Parathyroid adenoma (tissue), 2 donors: ENCODE data around the gene PPP1R1C.

Source experiments
- H2AFZ ChIP-seq: fragments of 300-600 bp; sonication (generic); one replicate; pipeline ENCODE4 v1.7.0; 2017; ENCODE audit warnings: antibody characterized with exemption, mild to moderate bottlenecking
- H3K27ac ChIP-seq: fragments of 300-600 bp; sonication (generic); one replicate; pipeline ENCODE4 v1.7.0; 2017
- H3K27me3 ChIP-seq: fragments of 300-600 bp; sonication (generic); one replicate; pipeline ENCODE4 v1.7.0; 2017; ENCODE audit warnings: low read length; ENCODE audit not compliant: control insufficient read depth, insufficient read depth
- H3K36me3 ChIP-seq: fragments of 300-600 bp; sonication (generic); one replicate; pipeline ENCODE4 v1.7.0; 2017; ENCODE audit warnings: low read length; ENCODE audit not compliant: control insufficient read depth, insufficient read depth
- H3K4me1 ChIP-seq: fragments of 300-600 bp; sonication (generic); one replicate; pipeline ENCODE4 v1.7.0; 2017; ENCODE audit warnings: control low read depth
- H3K4me2 ChIP-seq: fragments of 300-600 bp; sonication (generic); one replicate; pipeline ENCODE4 v1.7.0; 2017; ENCODE audit warnings: low read length
- H3K4me3 ChIP-seq: fragments of 300-600 bp; sonication (generic); one replicate; pipeline ENCODE4 v1.7.0; 2017; ENCODE audit warnings: low read depth, low read length
- H3K79me2 ChIP-seq: fragments of 300-600 bp; sonication (generic); one replicate; pipeline ENCODE4 v1.7.0; 2017; ENCODE audit warnings: control low read depth
- H3K9ac ChIP-seq: fragments of 300-600 bp; sonication (generic); one replicate; pipeline ENCODE4 v1.7.0; 2017; ENCODE audit warnings: mild to moderate bottlenecking
- H3K9me3 ChIP-seq: fragments of 300-600 bp; sonication (generic); one replicate; pipeline ENCODE4 v1.7.0; 2017; ENCODE audit warnings: low read length; ENCODE audit not compliant: control insufficient read depth
- CTCF ChIP-seq: fragments of 300-600 bp; sonication (generic); IDR thresholded peaks from one replicate; pipeline ENCODE4 v1.7.0; 2017; ENCODE audit warnings: antibody characterized with exemption, mild to moderate bottlenecking
- donor health status: primary hyperparathyroidism.

The PPP1R1C gene

GRCh38 chr2:182073613-182074012 is 88.0 kb downstream of the PPP1R1C start:
- H3K4me3 ChIP-seq, result no peak overlapping the region
- H3K9me3 ChIP-seq, result no peaks in the 10 kb centered on the region
- no peak overlapping the region for H3K4me2 ChIP-seq
- TF ChIP-seq CTCF, result no peak
- no peaks in the 10 kb centered on the region for H3K27me3 ChIP-seq
- H3K27ac ChIP-seq, result no peak overlapping the region
- no peaks in the 10 kb centered on the region for H3K36me3 ChIP-seq
- no peak overlapping the region for H3K9ac ChIP-seq
- no peaks in the 10 kb centered on the region for H3K4me1 ChIP-seq
- H2AFZ ChIP-seq, result no peak overlapping the region
- H3K79me2 ChIP-seq, result no peaks in the 10 kb centered on the region

GRCh38 chr2:182077023-182077422 is 91.4 kb downstream of the PPP1R1C start:
- Histone ChIP-seq H3K9ac (no peak overlapping the region), H3K27ac (no peak overlapping the region)

GRCh38 chr2:182077448-182078142 is 91.9 kb downstream of the PPP1R1C start:
- no peaks in the 10 kb centered on the region for H3K27me3 ChIP-seq
- H3K27ac ChIP-seq, result no peak overlapping the region
- peak; percentile 39 for TF ChIP-seq CTCF
- no peak overlapping the region for H3K9ac ChIP-seq
- H3K36me3 ChIP-seq, result no peaks in the 10 kb centered on the region
- H2AFZ ChIP-seq, result no peak overlapping the region
- no peak overlapping the region for H3K4me2 ChIP-seq
- H3K9me3 ChIP-seq, result no peaks in the 10 kb centered on the region
- no peak overlapping the region for H3K4me3 ChIP-seq
- no peaks in the 10 kb centered on the region for H3K4me1 ChIP-seq
- no peaks in the 10 kb centered on the region for H3K79me2 ChIP-seq

More at GRCh38 chr2:182077023-182077422, 91.4 kb downstream of the PPP1R1C start:
- Histone ChIP-seq H3K36me3 (no peaks in the 10 kb centered on the region), H3K9me3 (no peaks in the 10 kb centered on the region), H3K27me3 (no peaks in the 10 kb centered on the region), H3K4me2 (no peak overlapping the region), H3K4me3 (no peak overlapping the region), H3K4me1 (no peaks in the 10 kb centered on the region), H2AFZ (no peak overlapping the region), H3K79me2 (no peaks in the 10 kb centered on the region)
- TF ChIP-seq CTCF, result no peak

GRCh38 chr2:182078988-182079602 is 93.4 kb downstream of the PPP1R1C start:
- no peak overlapping the region for H3K4me3 ChIP-seq
- H3K79me2 ChIP-seq, result no peaks in the 10 kb centered on the region
- H3K27me3 ChIP-seq, result no peaks in the 10 kb centered on the region
- no peaks in the 10 kb centered on the region for H3K9me3 ChIP-seq
- H3K36me3 ChIP-seq, result no peaks in the 10 kb centered on the region
- no peak overlapping the region for H2AFZ ChIP-seq
- H3K27ac ChIP-seq, result no peak overlapping the region
- H3K4me2 ChIP-seq, result no peak overlapping the region
- no peak overlapping the region for H3K9ac ChIP-seq
- H3K4me1 ChIP-seq, result no peaks in the 10 kb centered on the region
- TF ChIP-seq CTCF, result no peak

GRCh38 chr2:182080493-182080892 is 94.8 kb downstream of the PPP1R1C start:
- Histone ChIP-seq H3K4me1 (no peaks in the 10 kb centered on the region), H3K79me2 (no peaks in the 10 kb centered on the region), H3K4me2 (no peak overlapping the region), H3K27me3 (no peaks in the 10 kb centered on the region), H3K9me3 (no peaks in the 10 kb centered on the region), H2AFZ (no peak overlapping the region), H3K36me3 (no peaks in the 10 kb centered on the region), H3K4me3 (no peak overlapping the region), H3K9ac (no peak overlapping the region), H3K27ac (no peak overlapping the region)
- no peak for TF ChIP-seq CTCF
